HG03045 (cell line): ENCODE results near the gene ARMC8.

ENCODE experiments used
- ATAC-seq: cut with Tn5 transposase; IDR thresholded peaks from one replicate; pipeline ENCODE4 v1.9.1; 2021; ENCODE audit warnings: mild to moderate bottlenecking, moderate library complexity; ENCODE audit not compliant: unreplicated experiment

The ARMC8 gene

GRCh38 chr3:138340511-138340910 lies 153.4 kb downstream of the ARMC8 start:
- ATAC-seq, result no peak

- no peak for ATAC-seq
These were observed 157.7 kb downstream of the ARMC8 start for GRCh38 chr3:138344754-138345153.
